ENCODE measurements around the gene TIMM29. TPM values are rescaled to one million over a fixed set of nuclear protein-coding genes. Genes with fewer than 3 reads are reported as not detected.
"Not testable (repeated sequence)": the region's sequence is repeated elsewhere in the genome, so short reads cannot be mapped to it uniquely, and the experiment has no call there.

TIMM29 gene
- total RNA-seq, 2 experiments from 2014 or later, result 22.6 to 24.8 TPM

GRCh38 chr19:10929402-10929794 is 787 bp downstream of the TIMM29 start:
- H3K4me1 Mint-ChIP-seq (ENCODE audit: low read depth), result peaks cover 16% of the 10 kb centered on the region
- peaks cover 10% of the 10 kb centered on the region for H3K36me3 ChIP-seq (ENCODE audit: insufficient read depth, low read length)
- TF ChIP-seq CTCF (IDR thresholded peaks at IDR 0.05), result no peak
- H3K4me3 ChIP-seq (ENCODE audit: low read length), result peak overlapping the region; percentile 75
- DNase-seq (peak in 1 of 14 experiments; percentile 18), ATAC-seq (ENCODE audit: poor library complexity) (no peak)
- no peaks in the 10 kb centered on the region for H3K9me3 Mint-ChIP-seq
- peaks cover 31% of the 10 kb centered on the region for H3K36me3 Mint-ChIP-seq (ENCODE audit: low read depth)
- no peaks in the 10 kb centered on the region for H3K27me3 ChIP-seq (ENCODE audit: control insufficient read depth in 1 of 2, insufficient read depth in 2 of 2, low read length in 2 of 2)
- peak overlapping the region in 1 of 2 donors; percentile 46 for H3K27ac ChIP-seq (ENCODE audit: low read depth in 1 of 2, low read length in 2 of 2)
- intact Hi-C loops (cut with DNase I, micrococcal nuclease), result loop anchor here (5.0 to 10.0 kb wide), 4 partner anchors 33 to 445 kb away; partner anchors contain the start of genes CARM1 (in 1 of the 2), SMARCA4 (in 1 of the 2) and SWSAP1 (in 1 of the 2)
- peak overlapping the region; percentile 84 for H3K4me3 Mint-ChIP-seq
- H3K9me3 ChIP-seq (ENCODE audit: control insufficient read depth in 1 of 2, insufficient read depth in 1 of 2, low read length in 2 of 2), result no peaks in the 10 kb centered on the region
- POLR2A ChIA-PET, result interaction anchor here (1.0 kb wide), 1 partner anchor 32 kb away, joined by 3 read pairs; the partner anchor contains the start of gene SMARCA4
- no peaks in the 10 kb centered on the region for H3K27me3 Mint-ChIP-seq
- peaks cover 33% of the 10 kb centered on the region for H3K4me1 ChIP-seq (ENCODE audit: insufficient read depth, low read length)
- CTCF ChIA-PET, result interaction anchor here (0.6 to 2.7 kb wide), 3 partner anchors 13 to 285 kb away, joined by 3 to 9 read pairs (median 3); no protein-coding TSS in a partner anchor
- H3K27ac Mint-ChIP-seq, result peak overlapping the region; percentile 67

- POLR2A ChIA-PET, result no interaction called here
- H3K36me3 ChIP-seq (ENCODE audit: insufficient read depth, low read length), result peaks cover 9% of the 10 kb centered on the region
- intact Hi-C loops (cut with DNase I, micrococcal nuclease), result loop anchor here (2.0 to 10.0 kb wide), 4 partner anchors 49 to 197 kb away; no protein-coding TSS in a partner anchor
- H3K36me3 Mint-ChIP-seq (ENCODE audit: low read depth), result peaks cover 13% of the 10 kb centered on the region
- H3K27ac ChIP-seq (ENCODE audit: low read depth in 1 of 2, low read length in 2 of 2), result no peak overlapping the region
- no peak for ATAC-seq (ENCODE audit: poor library complexity)
- H3K4me3 ChIP-seq (ENCODE audit: low read length), result no peak overlapping the region
- H3K4me1 Mint-ChIP-seq (ENCODE audit: low read depth), result peaks cover 4% of the 10 kb centered on the region
- no peaks in the 10 kb centered on the region for H3K27me3 ChIP-seq (ENCODE audit: control insufficient read depth in 1 of 2, insufficient read depth in 2 of 2, low read length in 2 of 2)
- H3K4me1 ChIP-seq (ENCODE audit: insufficient read depth, low read length), result peaks cover 11% of the 10 kb centered on the region
- no peaks in the 10 kb centered on the region for H3K27me3 Mint-ChIP-seq
- H3K9me3 ChIP-seq (ENCODE audit: control insufficient read depth in 1 of 2, insufficient read depth in 1 of 2, low read length in 2 of 2), result no peaks in the 10 kb centered on the region
- DNase-seq, result no peak
- H3K9me3 Mint-ChIP-seq, result no peaks in the 10 kb centered on the region
- no peak for TF ChIP-seq CTCF (IDR thresholded peaks at IDR 0.05)
- no peak overlapping the region for H3K27ac Mint-ChIP-seq
- H3K4me3 Mint-ChIP-seq, result no peak overlapping the region
- CTCF ChIA-PET, result no interaction called here
Observed at GRCh38 chr19:10935371-10936059, 6.9 kb downstream of the TIMM29 start.

- TF ChIP-seq CTCF (IDR thresholded peaks at IDR 0.05), result peak; percentile 66
- Mint-ChIP-seq H3K36me3 (ENCODE audit: low read depth) (peaks cover 9% of the 10 kb centered on the region), H3K27ac (no peak overlapping the region), H3K4me1 (ENCODE audit: low read depth) (peaks cover 4% of the 10 kb centered on the region), H3K9me3 (no peaks in the 10 kb centered on the region), H3K4me3 (no peak overlapping the region), H3K27me3 (no peaks in the 10 kb centered on the region)
- H3K4me3 ChIP-seq (ENCODE audit: low read length), result no peak overlapping the region
- peaks cover 6% of the 10 kb centered on the region for H3K4me1 ChIP-seq (ENCODE audit: insufficient read depth, low read length)
- H3K27me3 ChIP-seq (ENCODE audit: control insufficient read depth in 1 of 2, insufficient read depth in 2 of 2, low read length in 2 of 2), result no peaks in the 10 kb centered on the region
- no peaks in the 10 kb centered on the region for H3K9me3 ChIP-seq (ENCODE audit: control insufficient read depth in 1 of 2, insufficient read depth in 1 of 2, low read length in 2 of 2)
- no peak overlapping the region for H3K27ac ChIP-seq (ENCODE audit: low read depth in 1 of 2, low read length in 2 of 2)
- peak in 6 of 14 experiments; percentile 11 to 78 (median 52) for DNase-seq
- peaks cover 9% of the 10 kb centered on the region for H3K36me3 ChIP-seq (ENCODE audit: insufficient read depth, low read length)
- intact Hi-C loops (cut with DNase I, micrococcal nuclease), result loop anchor here (2.0 to 10.0 kb wide), 4 partner anchors 48 to 196 kb away; no protein-coding TSS in a partner anchor
- ATAC-seq (ENCODE audit: poor library complexity), result peak; percentile 93
- ChIA-PET CTCF (interaction anchor here (0.6 to 1.4 kb wide), 13 partner anchors 8 to 394 kb away, joined by 3 to 11 read pairs (median 4); partner anchors contain the start of genes TIMM29 and YIPF2), POLR2A (interaction anchor here (0.5 to 1.0 kb wide), 3 partner anchors 64 to 178 kb away, joined by 3 to 4 read pairs (median 4); no protein-coding TSS in a partner anchor)
Observed at GRCh38 chr19:10936661-10937084, 8.1 kb downstream of the TIMM29 start.

GRCh38 chr19:10941649-10942048 is 13.0 kb downstream of the TIMM29 start:
- POLR2A ChIA-PET, result interaction anchor here (1.7 kb wide), 1 partner anchor 20 kb away, joined by 7 read pairs; the partner anchor contains the start of gene SMARCA4
- not testable (repeated sequence) for H3K4me1 Mint-ChIP-seq (ENCODE audit: low read depth); H3K36me3 Mint-ChIP-seq (ENCODE audit: low read depth); H3K4me3 ChIP-seq (ENCODE audit: low read length); H3K9me3 ChIP-seq (ENCODE audit: control insufficient read depth in 1 of 2, insufficient read depth in 1 of 2, low read length in 2 of 2); ATAC-seq (ENCODE audit: poor library complexity); H3K4me3 Mint-ChIP-seq; H3K27me3 Mint-ChIP-seq; H3K9me3 Mint-ChIP-seq; H3K4me1 ChIP-seq (ENCODE audit: insufficient read depth, low read length); H3K36me3 ChIP-seq (ENCODE audit: insufficient read depth, low read length); DNase-seq; H3K27ac ChIP-seq (ENCODE audit: low read depth in 1 of 2, low read length in 2 of 2); H3K27ac Mint-ChIP-seq; H3K27me3 ChIP-seq (ENCODE audit: control insufficient read depth in 1 of 2, insufficient read depth in 2 of 2, low read length in 2 of 2)
- CTCF ChIA-PET, result interaction anchor here (1.0 to 1.6 kb wide), 14 partner anchors 9 to 94 kb away, joined by 3 to 19 read pairs (median 5); no protein-coding TSS in a partner anchor
- intact Hi-C loops (cut with DNase I, micrococcal nuclease), result loop anchor here (2.0 to 5.0 kb wide), 3 partner anchors 21 to 263 kb away; no protein-coding TSS in a partner anchor

- intact Hi-C loops (cut with DNase I, micrococcal nuclease), result loop anchor here (2.0 to 5.0 kb wide), 3 partner anchors 19 to 261 kb away; no protein-coding TSS in a partner anchor
- CTCF ChIA-PET; H3K27ac ChIP-seq (ENCODE audit: low read depth in 1 of 2, low read length in 2 of 2); H3K36me3 Mint-ChIP-seq (ENCODE audit: low read depth); H3K27ac Mint-ChIP-seq; H3K27me3 ChIP-seq (ENCODE audit: control insufficient read depth in 1 of 2, insufficient read depth in 2 of 2, low read length in 2 of 2); H3K9me3 Mint-ChIP-seq; H3K27me3 Mint-ChIP-seq; H3K9me3 ChIP-seq (ENCODE audit: control insufficient read depth in 1 of 2, insufficient read depth in 1 of 2, low read length in 2 of 2); DNase-seq; POLR2A ChIA-PET; H3K4me1 Mint-ChIP-seq (ENCODE audit: low read depth); H3K4me3 Mint-ChIP-seq; ATAC-seq (ENCODE audit: poor library complexity); H3K4me1 ChIP-seq (ENCODE audit: insufficient read depth, low read length); H3K4me3 ChIP-seq (ENCODE audit: low read length); H3K36me3 ChIP-seq (ENCODE audit: insufficient read depth, low read length): not testable (repeated sequence)
Observed at GRCh38 chr19:10943412-10943811, 14.8 kb downstream of the TIMM29 start.

Measured in CD4-positive, alpha-beta T cell (primary cell).